ENCODE results near the gene ENTR1. TPM values are rescaled to one million over a fixed set of nuclear protein-coding genes. Genes with fewer than 3 reads are reported as not detected.

Gene ENTR1
- total and polyA plus RNA-seq, 10 of the 15 experiments (the other 5 are each of a cell fraction or from before 2014, with no cell fraction given): 8.2 to 96.4 (median 41.1) TPM

DNA sequence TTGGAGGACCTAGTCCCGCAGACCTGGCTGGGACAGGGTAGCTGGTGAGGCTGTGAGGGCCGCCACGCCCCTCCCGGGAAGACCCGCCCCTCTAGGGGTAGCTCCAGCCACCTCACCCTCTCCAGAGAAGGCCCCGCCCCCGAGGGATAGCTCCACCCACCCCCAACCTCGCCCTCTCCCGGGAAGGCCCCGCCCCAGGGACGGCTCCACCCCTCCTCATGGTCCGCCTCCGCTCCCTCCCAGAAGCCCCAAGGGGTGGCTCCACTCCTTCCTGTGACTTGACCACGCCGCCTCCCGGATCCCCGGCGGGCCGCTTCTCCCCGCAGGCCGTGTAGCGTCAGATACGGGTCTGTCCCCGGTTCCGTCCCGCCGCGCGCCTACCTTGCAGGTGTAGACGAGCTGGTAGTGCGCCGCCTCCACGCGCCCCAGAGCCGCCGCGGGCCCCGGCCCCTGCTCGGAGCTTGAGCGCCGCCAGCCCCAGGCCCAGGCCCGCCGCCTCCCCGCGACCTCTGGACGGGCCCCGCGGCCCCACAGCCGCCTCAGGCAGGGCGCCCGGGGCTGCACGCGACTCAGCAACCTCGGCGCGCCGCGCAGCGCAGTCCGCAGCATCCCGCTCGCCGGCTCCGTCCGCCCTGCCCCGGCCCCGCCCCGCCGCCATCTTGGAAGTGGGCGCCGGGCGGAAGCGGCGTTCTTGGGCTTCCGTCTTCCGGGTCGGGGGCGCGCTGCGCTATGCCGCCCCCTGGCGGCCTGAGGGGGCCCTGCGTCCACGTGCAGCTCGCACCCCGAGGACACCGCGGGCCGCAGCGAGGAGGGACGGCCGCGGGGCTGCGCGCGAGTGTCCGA is 47.1 kb downstream of the ENTR1 start, which contains the start of gene DNLZ:
DNLZ (minus strand) TSS at position 639 of the 843 bp plus-strand sequence; CDS start at position 609, 30 bp downstream.
- peak within 1 kb of the TSS; percentile 89 for H3K4me3 ChIP-seq
- H4K20me1 ChIP-seq (ENCODE audit: control insufficient read depth, insufficient read depth): no peaks in the 10 kb centered on the region
- 3% methylated on average over 52 of the region's 97 CpGs for WGBS (ENCODE audit: insufficient coverage, insufficient replicate concordance, low lambda C conversion rate, missing lambda C conversion rate)
- intact Hi-C loops (cut with micrococcal nuclease; ENCODE audit: unreplicated experiment): no loop called here
- in situ Hi-C loops (cut with MboI): no loop called here
- ChIA-PET POLR2A (interaction anchor here (0.6 to 1.2 kb wide), 5 partner anchors 38 to 256 kb away, joined by 3 to 10 read pairs (median 4); no protein-coding TSS in a partner anchor), RAD21 (ENCODE audit: unreplicated experiment) (interaction anchor here (0.6 to 1.6 kb wide), 8 partner anchors 9 to 266 kb away, joined by 3 to 8 read pairs (median 4); no protein-coding TSS in a partner anchor), CTCF (interaction anchor here (0.7 to 1.6 kb wide), 13 partner anchors 9 to 298 kb away, joined by 3 to 10 read pairs (median 4); partner anchors contain the start of genes ENTR1 and PMPCA), SMC1A (ENCODE audit: uncharacterized antibody, unreplicated experiment) (interaction anchor here (0.9 to 1.3 kb wide), 2 partner anchors 24 to 193 kb away, joined by 3 to 4 read pairs; no protein-coding TSS in a partner anchor)
- peak; percentile 96 for FAIRE-seq
- no peaks in the 10 kb centered on the region for H3K27me3 ChIP-seq (replicated peaks in 1 of 2; ENCODE audit: control insufficient read depth in 2 of 2, insufficient read depth in 2 of 2, low read length in 1 of 2)
- no peaks in the 10 kb centered on the region for H3K36me3 ChIP-seq (ENCODE audit: control insufficient read depth in 2 of 2, insufficient read depth in 2 of 2, low read length in 1 of 2)
- no peaks in the 10 kb centered on the region for H3K79me2 ChIP-seq (ENCODE audit: control insufficient read depth, insufficient read depth, low read length)
- peaks cover 10% of the 10 kb centered on the region for H3K4me1 ChIP-seq (ENCODE audit: control insufficient read depth, insufficient read depth, low read length)
- H3K4me2 ChIP-seq (ENCODE audit: control insufficient read depth, insufficient read depth): peak within 1 kb of the TSS; percentile 69
- peak within 1 kb of the TSS; percentile 88 for H3K9ac ChIP-seq (ENCODE audit: control insufficient read depth, insufficient read depth, low read length)
- H3K9me3 ChIP-seq (replicated peaks; ENCODE audit: control insufficient read depth, insufficient read depth, low read length): no peaks in the 10 kb centered on the region; the same call in 2 of the 3 replicates
- no TSS peak for BruUV-seq (replicated peaks)
- H3K27ac ChIP-seq (ENCODE audit: control insufficient read depth, insufficient read depth): peak within 1 kb of the TSS; percentile 90
- ATAC-seq: peak; percentile 93
- peak within 1 kb of the TSS; percentile 75 for H2AFZ ChIP-seq (ENCODE audit: control insufficient read depth, low read depth, low read length)
- DNase-seq (ENCODE audit: low read depth, low spot score): peak; percentile 68
- TF ChIP-seq, protein P1, sequence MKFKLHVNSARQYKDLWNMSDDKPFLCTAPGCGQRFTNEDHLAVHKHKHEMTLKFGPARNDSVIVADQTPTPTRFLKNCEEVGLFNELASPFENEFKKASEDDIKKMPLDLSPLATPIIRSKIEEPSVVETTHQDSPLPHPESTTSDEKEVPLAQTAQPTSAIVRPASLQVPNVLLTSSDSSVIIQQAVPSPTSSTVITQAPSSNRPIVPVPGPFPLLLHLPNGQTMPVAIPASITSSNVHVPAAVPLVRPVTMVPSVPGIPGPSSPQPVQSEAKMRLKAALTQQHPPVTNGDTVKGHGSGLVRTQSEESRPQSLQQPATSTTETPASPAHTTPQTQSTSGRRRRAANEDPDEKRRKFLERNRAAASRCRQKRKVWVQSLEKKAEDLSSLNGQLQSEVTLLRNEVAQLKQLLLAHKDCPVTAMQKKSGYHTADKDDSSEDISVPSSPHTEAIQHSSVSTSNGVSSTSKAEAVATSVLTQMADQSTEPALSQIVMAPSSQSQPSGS (IDR thresholded peaks at IDR 0.05; ENCODE audit: low read length): no peak
- TF ChIP-seq, protein P2, sequence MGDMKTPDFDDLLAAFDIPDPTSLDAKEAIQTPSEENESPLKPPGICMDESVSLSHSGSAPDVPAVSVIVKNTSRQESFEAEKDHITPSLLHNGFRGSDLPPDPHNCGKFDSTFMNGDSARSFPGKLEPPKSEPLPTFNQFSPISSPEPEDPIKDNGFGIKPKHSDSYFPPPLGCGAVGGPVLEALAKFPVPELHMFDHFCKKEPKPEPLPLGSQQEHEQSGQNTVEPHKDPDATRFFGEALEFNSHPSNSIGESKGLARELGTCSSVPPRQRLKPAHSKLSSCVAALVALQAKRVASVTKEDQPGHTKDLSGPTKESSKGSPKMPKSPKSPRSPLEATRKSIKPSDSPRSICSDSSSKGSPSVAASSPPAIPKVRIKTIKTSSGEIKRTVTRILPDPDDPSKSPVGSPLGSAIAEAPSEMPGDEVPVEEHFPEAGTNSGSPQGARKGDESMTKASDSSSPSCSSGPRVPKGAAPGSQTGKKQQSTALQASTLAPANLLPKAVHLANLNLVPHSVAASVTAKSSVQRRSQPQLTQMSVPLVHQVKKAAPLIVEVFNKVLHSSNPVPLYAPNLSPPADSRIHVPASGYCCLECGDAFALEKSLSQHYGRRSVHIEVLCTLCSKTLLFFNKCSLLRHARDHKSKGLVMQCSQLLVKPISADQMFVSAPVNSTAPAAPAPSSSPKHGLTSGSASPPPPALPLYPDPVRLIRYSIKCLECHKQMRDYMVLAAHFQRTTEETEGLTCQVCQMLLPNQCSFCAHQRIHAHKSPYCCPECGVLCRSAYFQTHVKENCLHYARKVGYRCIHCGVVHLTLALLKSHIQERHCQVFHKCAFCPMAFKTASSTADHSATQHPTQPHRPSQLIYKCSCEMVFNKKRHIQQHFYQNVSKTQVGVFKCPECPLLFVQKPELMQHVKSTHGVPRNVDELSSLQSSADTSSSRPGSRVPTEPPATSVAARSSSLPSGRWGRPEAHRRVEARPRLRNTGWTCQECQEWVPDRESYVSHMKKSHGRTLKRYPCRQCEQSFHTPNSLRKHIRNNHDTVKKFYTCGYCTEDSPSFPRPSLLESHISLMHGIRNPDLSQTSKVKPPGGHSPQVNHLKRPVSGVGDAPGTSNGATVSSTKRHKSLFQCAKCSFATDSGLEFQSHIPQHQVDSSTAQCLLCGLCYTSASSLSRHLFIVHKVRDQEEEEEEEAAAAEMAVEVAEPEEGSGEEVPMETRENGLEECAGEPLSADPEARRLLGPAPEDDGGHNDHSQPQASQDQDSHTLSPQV (IDR thresholded peaks at IDR 0.05): 0 out of 2 replicates have a peak, but pooled peaks have one; percentile 65
- TF ChIP-seq, protein P3, sequence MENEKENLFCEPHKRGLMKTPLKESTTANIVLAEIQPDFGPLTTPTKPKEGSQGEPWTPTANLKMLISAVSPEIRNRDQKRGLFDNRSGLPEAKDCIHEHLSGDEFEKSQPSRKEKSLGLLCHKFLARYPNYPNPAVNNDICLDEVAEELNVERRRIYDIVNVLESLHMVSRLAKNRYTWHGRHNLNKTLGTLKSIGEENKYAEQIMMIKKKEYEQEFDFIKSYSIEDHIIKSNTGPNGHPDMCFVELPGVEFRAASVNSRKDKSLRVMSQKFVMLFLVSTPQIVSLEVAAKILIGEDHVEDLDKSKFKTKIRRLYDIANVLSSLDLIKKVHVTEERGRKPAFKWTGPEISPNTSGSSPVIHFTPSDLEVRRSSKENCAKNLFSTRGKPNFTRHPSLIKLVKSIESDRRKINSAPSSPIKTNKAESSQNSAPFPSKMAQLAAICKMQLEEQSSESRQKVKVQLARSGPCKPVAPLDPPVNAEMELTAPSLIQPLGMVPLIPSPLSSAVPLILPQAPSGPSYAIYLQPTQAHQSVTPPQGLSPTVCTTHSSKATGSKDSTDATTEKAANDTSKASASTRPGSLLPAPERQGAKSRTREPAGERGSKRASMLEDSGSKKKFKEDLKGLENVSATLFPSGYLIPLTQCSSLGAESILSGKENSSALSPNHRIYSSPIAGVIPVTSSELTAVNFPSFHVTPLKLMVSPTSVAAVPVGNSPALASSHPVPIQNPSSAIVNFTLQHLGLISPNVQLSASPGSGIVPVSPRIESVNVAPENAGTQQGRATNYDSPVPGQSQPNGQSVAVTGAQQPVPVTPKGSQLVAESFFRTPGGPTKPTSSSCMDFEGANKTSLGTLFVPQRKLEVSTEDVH (IDR thresholded peaks at IDR 0.05; ENCODE audit: low read depth, partially characterized antibody): no peak
- TF ChIP-seq PAX5 (IDR thresholded peaks at IDR 0.05; ENCODE audit: borderline replicate concordance, low read depth, low read length) (peak; percentile 25; the same call in 1 of the 2 replicates), SUZ12 (IDR thresholded peaks at IDR 0.05; ENCODE audit: unreplicated experiment) (no peak), NFYA (IDR thresholded peaks at IDR 0.05; ENCODE audit: borderline replicate concordance, low read depth, low read length) (no peak), NRF1 (conservative IDR thresholded peaks at IDR 0.05; ENCODE audit: low read depth, low read length) (no peak), HDAC6 (IDR thresholded peaks at IDR 0.05; ENCODE audit: unreplicated experiment) (no peak), SPI1 (IDR thresholded peaks at IDR 0.05; ENCODE audit: borderline replicate concordance, insufficient read depth, low read depth, low read length) (no peak), ZNF24 (IDR thresholded peaks at IDR 0.05) (peak; percentile 27; the same call in 1 of the 2 replicates), RCOR1 (conservative IDR thresholded peaks at IDR 0.05; ENCODE audit: low read depth, low read length) (no peak), YBX1 (IDR thresholded peaks at IDR 0.05) (no peak), CHD2 (IDR thresholded peaks at IDR 0.05; ENCODE audit: borderline replicate concordance, low read depth, low read length) (peak; percentile 51; the same call in 1 of the 2 replicates)

Data from GM12878 (cell line).